SK-N-SH (cell line): ENCODE measurements around the gene TPPP. TPM values are rescaled to one million over a fixed set of nuclear protein-coding genes. Genes with fewer than 3 reads are reported as not detected.

ENCODE experiments used
- CTCF ChIA-PET: fragments of 300-600, 350-600 bp; formaldehyde crosslinking; extraction: SDS; loops from one replicate; lab custom pipeline; 2021; lab: Yijun Ruan, JAX
- POLR2A ChIA-PET: fragments of 350-600 bp; sonication (Branson Sonifier 250); formaldehyde crosslinking; extraction: SDS; loops from one replicate; lab custom pipeline; 2020; ENCODE audit warnings: antibody characterized with exemption, inconsistent platforms; lab: Yijun Ruan, JAX
- DNase-seq: peaks from one replicate; pipeline ENCODE4 v3.0.0; 2012
- H2AFZ ChIP-seq: fragments of 200-600 bp; sonication (generic); 2 replicates; pipeline ENCODE4 v1.8.1; 2016; ENCODE audit warnings: antibody characterized with exemption, mild to moderate bottlenecking, low read depth
- H3F3A ChIP-seq: fragments of 200-600 bp; sonication (generic); replicated peaks from 2 replicates; pipeline ENCODE3; 2016; ENCODE audit warnings: antibody characterized with exemption, mild to moderate bottlenecking; ENCODE audit not compliant: insufficient read depth
- H3K27ac ChIP-seq, 2 experiments: fragments of 200-500 bp in 1 of 2; fragments of 200-600 bp in 1 of 2; sonication (Bioruptor generic) in 1 of 2; sonication (generic), shearing (Covaris generic) in 1 of 2; 2 replicates each; pipeline versions ENCODE4 v1.5.1 to v1.6.1; 2014 to 2016; ENCODE audit warnings: low read depth in 2 of 2, inconsistent platforms in 1 of 2, low read length in 1 of 2, mild to moderate bottlenecking in 1 of 2, mixed read lengths in 1 of 2
- H3K27me3 ChIP-seq: fragments of 200-600 bp; sonication (generic), shearing (Covaris generic); 2 replicates; pipeline ENCODE4 v1.6.1; 2016; ENCODE audit warnings: mixed run types; ENCODE audit not compliant: insufficient read depth
- H3K36me3 ChIP-seq, 2 experiments: fragments of 200-500 bp in 1 of 2; fragments of 200-600 bp in 1 of 2; sonication (Bioruptor generic) in 1 of 2; sonication (generic) in 1 of 2; replicated peaks in 1 of 2; 2 replicates each; pipeline versions ENCODE3 to v1.5.1; 2014 to 2016; ENCODE audit warnings: low read length in 1 of 2, mild to moderate bottlenecking in 1 of 2; ENCODE audit not compliant: insufficient read depth in 2 of 2, control insufficient read depth in 1 of 2
- H3K4me1 ChIP-seq, 2 experiments: fragments of 200-500 bp in 1 of 2; fragments of 200-600 bp in 1 of 2; sonication (Bioruptor generic) in 1 of 2; sonication (generic), shearing (Covaris generic) in 1 of 2; 2 replicates each; pipeline versions ENCODE4 v1.5.1 to v1.6.1; 2014 to 2016; ENCODE audit warnings: low read depth in 1 of 2, low read length in 1 of 2, mixed run types in 1 of 2; ENCODE audit not compliant: insufficient read depth in 2 of 2, control insufficient read depth in 1 of 2
- H3K4me2 ChIP-seq: fragments of 200-600 bp; sonication (generic), shearing (Covaris generic); 2 replicates; pipeline ENCODE4 v1.6.1; 2017; ENCODE audit warnings: mixed run types
- H3K4me3 ChIP-seq, 2 experiments: fragments of 200-500 bp in 1 of 2; fragments of 200-600 bp in 1 of 2; sonication (Bioruptor generic) in 1 of 2; sonication (generic), shearing (Covaris generic) in 1 of 2; 2 replicates each; pipeline versions ENCODE4 v1.5.1 to v1.8.1; 2014 to 2016; ENCODE audit warnings: low read depth in 2 of 2, inconsistent platforms in 1 of 2, low read length in 1 of 2, mild to moderate bottlenecking in 1 of 2, mixed read lengths in 1 of 2, moderate library complexity in 1 of 2
- H3K79me2 ChIP-seq: fragments of 200-600 bp; sonication (generic); 2 replicates; pipeline ENCODE4 v1.8.1; 2017; ENCODE audit warnings: mild to moderate bottlenecking; ENCODE audit not compliant: insufficient read depth
- H3K9ac ChIP-seq: fragments of 200-600 bp; sonication (generic); 2 replicates; pipeline ENCODE4 v1.6.1; 2017; ENCODE audit warnings: mixed run types
- H3K9me2 ChIP-seq: fragments of 200-600 bp; sonication (generic); 2 replicates; pipeline ENCODE4 v1.6.1; 2017; ENCODE audit warnings: mixed run types
- H3K9me3 ChIP-seq: fragments of 200-600 bp; sonication (generic); 2 replicates; pipeline ENCODE4 v1.6.1; 2017; ENCODE audit warnings: mixed run types, mild to moderate bottlenecking, moderate library complexity
- H4K20me1 ChIP-seq: fragments of 200-600 bp; sonication (generic); 2 replicates; pipeline ENCODE4 v1.6.1; 2017; ENCODE audit warnings: mild to moderate bottlenecking, mixed run types; ENCODE audit not compliant: insufficient read depth
- CHD2 ChIP-seq: fragments of 150-350 bp; IDR thresholded peaks from 2 replicates; pipeline ENCODE4 v1.6.1; 2018; ENCODE audit warnings: low read length; ENCODE audit not compliant: partially characterized antibody
- EZH2phosphoT487 ChIP-seq: fragments of 200-600 bp; sonication (generic); IDR thresholded peaks from 2 replicates; pipeline ENCODE4 v1.6.1; 2017; ENCODE audit warnings: low read depth, mixed run types, mild to moderate bottlenecking, antibody characterized with exemption, moderate library complexity, borderline replicate concordance
- FOSL2 ChIP-seq: IDR thresholded peaks from 2 replicates; pipeline ENCODE4 v1.4.0; 2012; ENCODE audit warnings: low read depth, mild to moderate bottlenecking, moderate library complexity, borderline replicate concordance
- FOXJ3 ChIP-seq: sonication (generic); formaldehyde crosslinking; IDR thresholded peaks from 2 replicates; pipeline ENCODE4 v1.5.1; 2020; ENCODE audit warnings: mild to moderate bottlenecking, missing genetic modification reagents
- GABPA ChIP-seq: IDR thresholded peaks from 2 replicates; pipeline ENCODE4 v1.4.0; 2012; ENCODE audit warnings: low read depth, mild to moderate bottlenecking
- GATA2 ChIP-seq: sonication (generic); formaldehyde crosslinking; IDR thresholded peaks from 2 replicates; pipeline ENCODE4 v1.5.0; 2020; ENCODE audit warnings: mild to moderate bottlenecking, missing genetic modification reagents
- NFIC ChIP-seq: IDR thresholded peaks from 2 replicates; pipeline ENCODE4 v1.4.0; 2012; ENCODE audit warnings: borderline replicate concordance
- NRF1 ChIP-seq: IDR thresholded peaks from 2 replicates; pipeline ENCODE4 v1.6.1; 2012; ENCODE audit warnings: low read depth, mild to moderate bottlenecking, low read length
- PBX3 ChIP-seq: IDR thresholded peaks from 2 replicates; pipeline ENCODE4; 2012
- RAD21 ChIP-seq: IDR thresholded peaks from 2 replicates; pipeline ENCODE4 v1.6.1; 2012; ENCODE audit warnings: mild to moderate bottlenecking, low read length
- RCOR1 ChIP-seq: fragments of 150-350 bp; IDR thresholded peaks from 2 replicates; pipeline ENCODE4 v1.6.1; 2017; ENCODE audit warnings: antibody characterized with exemption, low read length
- REST ChIP-seq: IDR thresholded peaks from 2 replicates; pipeline ENCODE4 v1.6.1; 2012; ENCODE audit warnings: mild to moderate bottlenecking, low read depth, low read length, moderate library complexity
- RFX5 ChIP-seq: IDR thresholded peaks from 2 replicates; pipeline ENCODE4 v1.6.1; 2012; ENCODE audit warnings: mild to moderate bottlenecking, improper control_type of control experiment, low read length
- RXRA ChIP-seq: IDR thresholded peaks from 2 replicates; pipeline ENCODE4 v1.4.0; 2012; ENCODE audit warnings: low read depth, mild to moderate bottlenecking, borderline replicate concordance
- SMC3 ChIP-seq: IDR thresholded peaks from 2 replicates; pipeline ENCODE4 v1.6.1; 2012; ENCODE audit warnings: low read depth, low read length, improper control_type of control experiment
- TAF1 ChIP-seq: IDR thresholded peaks from 2 replicates; pipeline ENCODE4 v1.6.1; 2012; ENCODE audit warnings: low read depth, mild to moderate bottlenecking, low read length, moderate library complexity, borderline replicate concordance
- TCF12 ChIP-seq: IDR thresholded peaks from 2 replicates; pipeline ENCODE4 v1.4.0; 2012
- USF1 ChIP-seq: IDR thresholded peaks from 2 replicates; pipeline ENCODE4 v1.4.0; 2012; ENCODE audit warnings: low read depth, borderline replicate concordance
- YY1 ChIP-seq: IDR thresholded peaks from 2 replicates; pipeline ENCODE4 v1.4.0; 2012; ENCODE audit warnings: low read depth, mild to moderate bottlenecking
- WGBS: methylation state at CpG from one replicate; pipeline ENCODE4 v1.1.6; 2017; ENCODE audit warnings: low lambda C conversion rate; 5-methylcytosine and 5-hydroxymethylcytosine counted together
- polyA plus RNA-seq, 3 experiments: library from polyadenylated mRNA; depleted of rRNA; stranded (reverse); fragments of >200 nt; gene quantifications; 2 replicates each; pipeline ENCODE4 v1.2.3, GENCODE V29; 2012

The TPPP gene
- polyA plus RNA-seq, 1 of the 3 experiments (the other 2 are of a cell fraction) = 0.05 TPM

DNA sequence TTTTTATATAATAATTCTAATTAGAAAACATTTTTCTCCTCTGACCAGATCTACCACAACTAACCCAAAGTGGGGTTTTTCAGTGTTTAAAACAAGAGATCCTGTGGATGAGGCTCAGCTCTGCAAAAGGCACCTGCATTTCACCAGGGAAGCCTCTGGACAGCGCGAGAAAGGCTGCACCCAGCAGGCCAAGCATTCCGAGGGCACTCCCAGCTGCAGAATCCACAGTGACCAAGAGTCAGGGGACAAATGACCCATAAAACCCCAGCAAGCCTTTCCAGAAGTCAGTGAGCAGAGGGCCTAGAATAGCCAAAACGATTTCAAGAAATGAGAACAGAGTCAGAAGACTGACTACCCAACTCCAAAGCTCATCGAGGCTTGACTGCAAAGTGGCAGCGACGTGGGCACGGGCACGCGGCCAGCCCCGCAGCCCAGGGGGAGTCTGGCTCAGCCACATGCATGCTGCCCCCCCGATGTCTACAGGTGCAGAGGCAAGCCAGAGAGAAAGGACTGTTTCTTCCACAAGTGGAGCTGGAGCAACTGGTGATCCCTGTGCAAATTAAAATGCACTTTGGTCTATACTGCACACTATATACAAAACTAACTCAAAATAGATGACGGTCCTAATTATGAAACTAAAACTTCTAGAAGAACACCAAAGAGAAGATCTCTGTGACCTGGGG lies 26.2 kb downstream of the TPPP start:
- Histone ChIP-seq H3K9me2 (no peaks in the 10 kb centered on the region), H3K4me1 (peaks cover 4 to 8% of the 10 kb centered on the region in 2 experiments; a peak in 1 of 4 replicates), H3K27me3 (no peaks in the 10 kb centered on the region), H3F3A (no peaks in the 10 kb centered on the region), H3K4me2 (no peak overlapping the region), H3K79me2 (no peaks in the 10 kb centered on the region), H3K9me3 (no peaks in the 10 kb centered on the region), H2AFZ (no peak overlapping the region), H3K9ac (no peak overlapping the region), H3K27ac (no peak overlapping the region), H3K4me3 (no peak overlapping the region), H3K36me3 (peaks cover 0 to 2% of the 10 kb centered on the region in 2 experiments), H4K20me1 (0 out of 2 replicates have a peak, but pooled peaks cover 3% of the 10 kb centered on the region)
- ChIA-PET POLR2A (no interaction called here), CTCF (interaction anchor here (1.7 kb wide), 1 partner anchor 236 kb away, joined by 6 read pairs; no protein-coding TSS in a partner anchor)
- WGBS = 89% methylated on average over 6 of the region's 13 CpGs
- no peak for DNase-seq
- TF ChIP-seq GABPA = no peak
- no peak for TF ChIP-seq PBX3
- TF ChIP-seq RFX5 = no peak
- no peak for TF ChIP-seq SMC3
- no peak for TF ChIP-seq CHD2
- no peak for TF ChIP-seq FOSL2
- TF ChIP-seq RCOR1 = no peak

DNA sequence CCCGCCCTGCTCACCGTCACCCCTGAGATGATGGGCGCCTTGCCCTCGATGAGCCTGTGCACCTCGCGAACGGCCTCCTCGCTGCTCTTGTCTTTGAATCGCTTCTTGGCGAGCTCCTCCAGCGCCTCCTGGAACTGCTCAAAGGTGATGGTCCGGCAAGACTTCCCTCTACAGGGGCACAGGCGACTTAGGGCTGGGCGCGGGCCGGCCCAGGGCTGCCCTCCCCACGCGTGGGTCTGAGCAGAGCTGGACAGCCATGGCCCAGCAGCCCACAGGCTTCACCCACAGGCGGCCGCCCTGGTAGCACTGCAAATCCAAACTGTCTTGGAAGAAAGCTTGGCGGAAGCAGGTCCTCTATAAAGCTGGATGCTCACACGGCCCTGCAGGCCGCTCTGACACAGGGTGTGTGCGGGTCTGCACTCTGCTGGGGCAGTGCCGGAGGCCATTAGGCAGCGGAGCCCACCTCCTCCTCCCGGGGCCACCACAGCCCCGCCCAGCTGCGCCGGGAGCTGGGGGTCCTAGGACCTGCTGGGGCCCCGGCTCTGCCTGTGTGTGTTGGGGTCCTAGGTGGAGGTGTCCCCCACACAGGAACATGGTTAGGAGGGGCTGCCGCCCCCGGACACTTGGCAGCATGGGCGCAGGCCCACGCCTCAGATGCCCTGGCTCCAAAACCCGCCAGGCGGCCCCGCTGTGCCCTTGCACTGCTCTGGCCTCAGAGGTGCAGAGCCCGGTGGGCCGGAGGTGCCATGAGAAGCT lies 27.0 kb downstream of the TPPP start:
- no peak for DNase-seq
- TF ChIP-seq NRF1 (no peak), TAF1 (no peak), NFIC (no peak), EZH2phosphoT487 (no peak), GATA2 (CRISPR knock-in tag) (no peak), FOXJ3 (CRISPR knock-in tag) (no peak), RXRA (no peak), REST (no peak), SMC3 (no peak), RAD21 (no peak), YY1 (no peak), USF1 (no peak), FOSL2 (no peak), TCF12 (no peak)

More for the DNA sequence above, 27.0 kb downstream of the TPPP start:
- H3K9ac ChIP-seq = no peak overlapping the region
- no peak overlapping the region for H3K4me3 ChIP-seq
- no peaks in the 10 kb centered on the region for H3F3A ChIP-seq
- H3K4me1 ChIP-seq = no peaks in the 10 kb centered on the region; a peak in 1 of 4 replicates
- H3K9me3 ChIP-seq = no peaks in the 10 kb centered on the region
- 94% methylated on average over 30 of the region's 40 CpGs for WGBS
- no peaks in the 10 kb centered on the region for H3K27me3 ChIP-seq
- H3K36me3 ChIP-seq = peaks cover 0 to 2% of the 10 kb centered on the region in 2 experiments
- no peaks in the 10 kb centered on the region for H3K79me2 ChIP-seq
- ChIA-PET CTCF (interaction anchor here (1.7 kb wide), 1 partner anchor 237 kb away, joined by 6 read pairs; no protein-coding TSS in a partner anchor), POLR2A (no interaction called here)
- no peaks in the 10 kb centered on the region for H3K9me2 ChIP-seq
- no peak overlapping the region for H3K27ac ChIP-seq
- no peak overlapping the region for H2AFZ ChIP-seq
- 0 out of 2 replicates have a peak, but pooled peaks cover under 1% of the 10 kb centered on the region for H4K20me1 ChIP-seq
- H3K4me2 ChIP-seq = no peak overlapping the region
